ENCODE data around the gene RRH.
"Not testable (repeated sequence)": the region's sequence is repeated elsewhere in the genome, so short reads cannot be mapped to it uniquely, and the experiment has no call there.

Gene RRH

GRCh38 chr4:109827672-109828071 is at the start of gene RRH:
Gene RRH (plus strand): TSS chr4:109827972. CDS start chr4:109828028, 56 bp downstream.
- DNase-seq = no peak

- not testable (repeated sequence) for DNase-seq
These were observed 45.7 kb upstream of the RRH start for GRCh38 chr4:109782092-109782491.

- DNase-seq = no peak
These were observed 40.9 kb upstream of the RRH start for GRCh38 chr4:109786846-109787245.

- DNase-seq = no peak
These were observed 40.0 kb upstream of the RRH start for GRCh38 chr4:109787807-109788206.

- no peak for DNase-seq
These were observed 32.7 kb upstream of the RRH start for GRCh38 chr4:109795059-109795458.

GRCh38 chr4:109798866-109799265 is 28.9 kb upstream of the RRH start:
- no peak for DNase-seq

GRCh38 chr4:109801099-109801789 is 26.5 kb upstream of the RRH start:
- DNase-seq = no peak

- no peak for DNase-seq
These were observed 25.9 kb upstream of the RRH start, which contains the start of gene CFI for GRCh38 chr4:109801895-109802319. Gene CFI (minus strand): TSS chr4:109801999. CDS start chr4:109801971, 28 bp downstream.

- no peak for DNase-seq
These were observed 23.7 kb upstream of the RRH start for GRCh38 chr4:109803924-109804571.

- no peak for DNase-seq
These were observed 18.1 kb upstream of the RRH start for GRCh38 chr4:109809655-109810054.

GRCh38 chr4:109810552-109811387 is 17.0 kb upstream of the RRH start:
- no peak for DNase-seq

GRCh38 chr4:109811707-109812106 is 16.1 kb upstream of the RRH start:
- DNase-seq = no peak

- peak; percentile 48 for DNase-seq
These were observed 12.4 kb upstream of the RRH start, which contains the start of gene GAR1 for GRCh38 chr4:109815151-109816081. Gene GAR1 (plus strand): TSS chr4:109815762. CDS start chr4:109816165, 403 bp downstream.

- no peak for DNase-seq
These were observed 11.7 kb upstream of the RRH start for GRCh38 chr4:109816082-109816442.

GRCh38 chr4:109816894-109817293 is 10.9 kb upstream of the RRH start:
- no peak for DNase-seq

GRCh38 chr4:109818268-109818667 is 9.5 kb upstream of the RRH start:
- DNase-seq = no peak

GRCh38 chr4:109820563-109820962 is 7.2 kb upstream of the RRH start:
- DNase-seq = no peak

- DNase-seq = no peak
These were observed 6.6 kb upstream of the RRH start for GRCh38 chr4:109821185-109821584.

- DNase-seq = no peak
These were observed 1.1 kb upstream of the RRH start for GRCh38 chr4:109826719-109827118.

- no peak for DNase-seq
These were observed 6.0 kb downstream of the RRH start for GRCh38 chr4:109833756-109834155.

- no peak for DNase-seq
These were observed 9.2 kb downstream of the RRH start for GRCh38 chr4:109836985-109837384.

GRCh38 chr4:109846395-109847098 is 18.8 kb downstream of the RRH start:
- no peak for DNase-seq

Data from NCI-H1694 (cell line).